Gastroesophageal sphincter (tissue), 4 donors: Measurements from ENCODE around the gene ZKSCAN2. TPM values are rescaled to one million over a fixed set of nuclear protein-coding genes. Genes with fewer than 3 reads are reported as not detected.
A peak's percentile ranks its signal among the peaks of the same experiment; 100 is the strongest.

ENCODE experiments used
- ATAC-seq: fragments of 150-250 bp; one replicate; pipeline ENCODE4 v1.9.1; 2016; ENCODE audit warnings: mild to moderate bottlenecking, moderate library complexity
- H3K27ac ChIP-seq, 4 donors: fragments of 200-600 bp; sonication (generic) in 3 of 4; 1 replicate in 3 of 4; 2 replicates in 1 of 4; pipeline ENCODE4 v1.5.1; 2016 to 2019
- H3K27me3 ChIP-seq: fragments of 200-600 bp; sonication (generic); one replicate; pipeline ENCODE4 v1.5.1; 2019
- H3K36me3 ChIP-seq, 2 donors: fragments of 200-600 bp; sonication (generic); one replicate each; pipeline ENCODE4 v1.5.1; 2019; ENCODE audit warnings: control low read depth in 1 of 2
- H3K4me1 ChIP-seq, 3 donors: fragments of 200-600 bp; sonication (generic); 1 replicate in 2 of 3; 2 replicates in 1 of 3; pipeline ENCODE4 v1.5.1; 2016 to 2019; ENCODE audit warnings: control low read depth in 2 of 3
- H3K4me3 ChIP-seq, 2 donors: fragments of 200-600 bp; sonication (generic); one replicate each; pipeline ENCODE4 v1.5.1; 2019; ENCODE audit warnings: mild to moderate bottlenecking in 1 of 2, moderate library complexity in 1 of 2
- H3K9me3 ChIP-seq, 3 donors: fragments of 200-600 bp; sonication (generic); one replicate each; pipeline ENCODE4 v1.5.1; 2017 to 2019; ENCODE audit warnings: control low read depth in 2 of 3
- CTCF ChIP-seq, 4 experiments: fragments of 200-600 bp in 2 of 4; fragments of 450-650 bp in 2 of 4; sonication (generic) in 1 of 4; IDR thresholded peaks; one replicate each; pipeline ENCODE4 v1.5.1; 2017 to 2019; ENCODE audit warnings: antibody characterized with exemption in 4 of 4, mild to moderate bottlenecking in 2 of 4, moderate library complexity in 2 of 4
- EP300 ChIP-seq: sonication (generic); formaldehyde crosslinking; IDR thresholded peaks from one replicate; pipeline ENCODE4 v1.6.1; 2017; ENCODE audit warnings: antibody characterized with exemption, mild to moderate bottlenecking
- POLR2A ChIP-seq, 2 donors: fragments of 450-650 bp; IDR thresholded peaks; one replicate each; pipeline ENCODE4 v1.6.1; 2017; ENCODE audit warnings: antibody characterized with exemption in 2 of 2, mild to moderate bottlenecking in 2 of 2, moderate library complexity in 1 of 2
- POLR2AphosphoS5 ChIP-seq: sonication (generic); formaldehyde crosslinking; IDR thresholded peaks from one replicate; pipeline ENCODE4 v1.6.1; 2017; ENCODE audit warnings: antibody characterized with exemption
- WGBS, 2 donors: methylation state at CpG; one replicate each; pipeline ENCODE4 v1.1.5; 2018; ENCODE audit warnings: low coverage in 1 of 2; 5-methylcytosine and 5-hydroxymethylcytosine counted together
- total RNA-seq, 4 donors: library from RNA; depleted of rRNA; stranded (reverse); fragments of >200 nt; gene quantifications; one replicate each; pipeline ENCODE4 v1.1.0, GENCODE V29; 2016

Gene ZKSCAN2
- total RNA-seq, 4 donors from 2014 or later: 3.6 to 6.8 (median 5.5) TPM

DNA sequence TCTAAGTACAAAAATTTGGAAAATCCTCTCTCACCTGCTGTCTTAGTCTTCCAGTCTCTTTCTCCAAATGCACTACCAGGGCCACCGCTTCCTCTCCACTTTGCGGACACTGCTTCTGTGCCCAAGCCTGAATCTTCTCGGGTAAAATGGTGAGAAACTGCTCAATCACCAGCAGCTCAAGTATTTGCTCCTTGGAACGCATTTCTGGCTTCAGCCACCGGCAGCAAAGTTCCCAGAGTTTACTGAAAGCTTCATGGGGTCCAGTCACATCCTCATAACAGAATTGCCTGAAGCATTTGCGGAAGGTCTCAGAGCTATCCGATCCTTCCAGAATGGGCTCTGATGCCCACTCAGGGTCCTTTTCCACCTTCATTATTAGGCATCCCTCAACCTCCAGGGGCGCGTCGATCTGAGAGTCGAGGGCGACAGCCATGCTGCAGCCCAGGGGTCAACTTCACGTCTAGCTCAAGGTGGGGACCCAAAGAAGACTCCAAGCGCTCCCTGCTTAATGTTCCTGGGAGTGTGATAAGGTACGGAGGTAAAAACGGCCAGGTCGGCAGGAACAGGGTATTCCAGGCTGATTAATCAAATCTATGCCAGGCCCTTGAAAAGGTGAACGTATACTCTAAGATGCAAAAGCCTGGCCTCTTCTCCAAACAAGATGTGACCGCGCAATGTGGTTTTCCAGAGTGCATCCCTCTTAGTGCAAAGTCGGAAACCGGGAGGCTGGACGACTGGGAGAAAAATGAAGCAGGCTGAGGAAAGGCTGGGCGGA, 763 bp downstream of the ZKSCAN2 start:
- peaks cover 0 to 54% (median 21%) of the 10 kb centered on the region in 3 donors for H3K4me1 ChIP-seq
- 0 to 8% methylated on average over 4 to 6 of the region's 24 CpGs for WGBS, 2 donors
- H3K27me3 ChIP-seq: no peaks in the 10 kb centered on the region
- no peak for ATAC-seq
- H3K27ac ChIP-seq: peak overlapping the region in 3 of 4 donors; percentile 94 to 97 (median 94)
- H3K9me3 ChIP-seq: no peaks in the 10 kb centered on the region
- H3K36me3 ChIP-seq: peaks cover 0 to 38% of the 10 kb centered on the region in 2 donors
- H3K4me3 ChIP-seq: peak overlapping the region; percentile 69 to 71
- TF ChIP-seq POLR2AphosphoS5 (no peak), EP300 (no peak), CTCF (IDR thresholded peaks at IDR 0.05) (no peak), POLR2A (IDR thresholded peaks at IDR 0.05) (no peak)

DNA sequence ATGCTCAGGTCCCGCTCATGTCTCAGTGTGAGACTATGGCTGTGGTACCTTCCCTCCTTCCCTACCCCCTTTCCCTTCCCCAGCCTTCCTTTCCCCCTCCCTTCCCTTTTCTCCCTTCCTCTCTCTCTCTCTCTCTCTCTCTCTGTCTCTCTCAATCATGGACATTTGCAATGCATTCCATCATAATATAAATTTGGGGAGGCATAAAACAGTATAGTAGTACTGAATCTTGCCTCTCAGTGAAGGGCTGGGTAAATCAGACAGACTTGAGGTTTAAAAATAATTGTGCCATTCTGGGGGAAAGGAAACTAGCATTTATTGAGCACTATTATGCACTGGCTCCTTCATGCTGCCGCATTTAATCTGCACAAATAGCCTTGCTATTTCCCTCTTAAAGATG, 4.3 kb downstream of the ZKSCAN2 start:
- whole genome bisulfite sequencing, 2 donors: 100% methylated on average over 1 to 2 of the region's 2 CpGs
- H3K9me3 ChIP-seq: no peaks in the 10 kb centered on the region
- no peak overlapping the region for H3K4me3 ChIP-seq
- H3K27me3 ChIP-seq: no peaks in the 10 kb centered on the region
- H3K27ac ChIP-seq: no peak overlapping the region
- peaks cover 0 to 68% of the 10 kb centered on the region in 2 donors for H3K36me3 ChIP-seq
- H3K4me1 ChIP-seq: peaks cover 0 to 34% (median 14%) of the 10 kb centered on the region in 3 donors
- ATAC-seq: no peak
- TF ChIP-seq POLR2AphosphoS5 (no peak), CTCF (IDR thresholded peaks at IDR 0.05) (no peak), EP300 (no peak), POLR2A (IDR thresholded peaks at IDR 0.05) (no peak)

DNA sequence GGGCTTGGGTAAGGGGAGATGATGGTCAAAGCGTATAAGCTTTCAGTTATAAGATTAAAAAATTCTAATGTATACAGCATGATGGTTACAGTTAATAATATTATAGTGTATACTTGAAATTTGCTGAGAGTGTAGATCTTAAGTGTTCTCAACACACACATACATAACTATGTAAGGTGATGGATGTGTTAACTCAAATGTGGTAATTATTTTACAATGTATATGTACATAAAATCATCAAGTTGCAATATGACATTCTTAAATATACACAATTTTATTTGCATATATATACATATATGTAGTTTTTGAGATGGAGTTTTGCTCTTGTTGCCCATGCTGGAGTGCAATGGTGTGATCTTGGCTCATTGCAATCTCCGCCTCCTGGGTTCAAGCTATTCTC, 7.2 kb downstream of the ZKSCAN2 start:
- no peak for ATAC-seq
- peaks cover 0 to 5% (median 0%) of the 10 kb centered on the region in 3 donors for H3K9me3 ChIP-seq
- no peak overlapping the region for H3K4me3 ChIP-seq
- WGBS, 2 donors: 90 to 94% methylated on average over 2 of the region's 2 CpGs
- H3K4me1 ChIP-seq: peaks cover 0 to 12% (median 3%) of the 10 kb centered on the region in 3 donors
- no peak overlapping the region for H3K27ac ChIP-seq
- TF ChIP-seq POLR2AphosphoS5: no peak
- TF ChIP-seq POLR2A (IDR thresholded peaks at IDR 0.05): no peak
- no peak for TF ChIP-seq CTCF (IDR thresholded peaks at IDR 0.05)
- no peak for TF ChIP-seq EP300
- H3K27me3 ChIP-seq: no peaks in the 10 kb centered on the region
- peaks cover 4 to 94% of the 10 kb centered on the region in 2 donors for H3K36me3 ChIP-seq

DNA sequence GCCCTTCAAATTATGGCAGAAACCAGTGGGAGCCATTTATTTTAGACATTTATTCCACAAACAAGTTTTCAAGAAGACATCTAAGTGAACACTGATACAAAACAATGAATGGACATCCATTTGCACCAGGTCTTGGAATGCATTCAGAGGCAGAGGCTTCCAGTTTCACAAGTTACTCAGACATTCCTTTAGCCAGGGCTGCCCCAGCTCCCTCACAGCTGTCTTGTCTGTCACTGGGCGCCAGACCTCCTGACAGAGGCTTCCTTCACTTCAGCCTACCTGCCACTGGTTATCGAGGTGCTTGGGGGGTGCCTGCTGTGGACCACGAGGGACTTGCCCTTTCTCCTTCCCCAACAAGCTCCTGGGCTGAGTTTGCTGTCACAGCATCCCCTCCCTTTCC, 21.7 kb downstream of the ZKSCAN2 start:
- H3K27me3 ChIP-seq: no peaks in the 10 kb centered on the region
- H3K36me3 ChIP-seq: peaks cover 0 to 43% of the 10 kb centered on the region in 2 donors
- WGBS, 2 donors: 87% methylated on average over 3 of the region's 3 CpGs; no CpG with 5 or more reads in 1 of the 2 donors
- H3K4me3 ChIP-seq: no peak overlapping the region
- no peak for TF ChIP-seq EP300
- H3K4me1 ChIP-seq: peaks cover 0 to 4% (median 0%) of the 10 kb centered on the region in 3 donors
- H3K27ac ChIP-seq: no peak overlapping the region
- no peak for ATAC-seq
- H3K9me3 ChIP-seq: peaks cover 0 to 19% (median 0%) of the 10 kb centered on the region in 3 donors

- Histone ChIP-seq H3K4me3 (no peak overlapping the region), H3K27ac (no peak overlapping the region), H3K9me3 (no peaks in the 10 kb centered on the region), H3K36me3 (no peaks in the 10 kb centered on the region), H3K27me3 (no peaks in the 10 kb centered on the region), H3K4me1 (peaks cover 0 to 10% (median 0%) of the 10 kb centered on the region in 3 donors)
- TF ChIP-seq EP300: no peak
- TF ChIP-seq POLR2AphosphoS5: no peak
- no peak for TF ChIP-seq CTCF (IDR thresholded peaks at IDR 0.05)
- no peak for TF ChIP-seq POLR2A (IDR thresholded peaks at IDR 0.05)
- 89% methylated on average over 5 of the region's 10 CpGs; no CpG with 5 or more reads in 1 of the 2 donors for WGBS, 2 donors
- ATAC-seq: no peak
Measured at GRCh38 chr16:25228372-25228771, 29.3 kb downstream of the ZKSCAN2 start.
